SH-SY5Y (cell line): ENCODE data around the gene LACTB.

Experiments used
- GATA2 ChIP-seq: IDR thresholded peaks from 2 replicates; pipeline ENCODE4 v1.6.1; 2011; ENCODE audit warnings: mild to moderate bottlenecking, low read depth, low read length
- GATA3 ChIP-seq: IDR thresholded peaks from 2 replicates; pipeline ENCODE4 v1.6.1; 2011; ENCODE audit warnings: low read depth, mild to moderate bottlenecking, low read length, moderate library complexity

- TF ChIP-seq GATA2, result no peak
- TF ChIP-seq GATA3, result no peak
These were observed 27.1 kb upstream of the LACTB start for GRCh38 chr15:63094495-63094931.
